ENCODE measurements around the gene SLC12A6.

Gene SLC12A6

DNA sequence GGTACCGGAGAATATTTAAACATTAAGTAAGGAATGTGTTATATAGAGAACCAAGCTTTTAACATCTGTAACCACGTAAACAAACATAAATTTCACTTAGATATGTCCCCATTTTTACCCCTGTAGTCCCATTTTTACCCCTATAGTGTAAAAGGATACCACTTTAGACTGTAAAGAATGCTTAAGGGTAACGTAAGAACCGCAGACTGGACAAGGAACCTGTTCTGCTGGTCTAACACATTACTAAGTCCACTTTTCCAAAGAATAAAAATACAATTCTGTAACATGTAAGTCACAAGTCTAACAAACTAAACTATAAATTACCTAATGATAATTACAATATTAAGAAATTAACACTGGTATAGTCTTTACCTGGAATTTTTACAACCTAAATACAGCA is 2.9 kb downstream of the SLC12A6 start:
- FAIRE-seq, result no peak
- DNase-seq (ENCODE audit: extremely low spot score, insufficient read length, low read depth), result no peak

- no peak for DNase-seq (ENCODE audit: extremely low spot score, insufficient read length, low read depth)
- no peak for FAIRE-seq
Observed at GRCh38 chr15:34332553-34333120, 4.9 kb downstream of the SLC12A6 start.

GRCh38 chr15:34331809-34332208 is 5.8 kb downstream of the SLC12A6 start:
- FAIRE-seq (peak; percentile 59), DNase-seq (ENCODE audit: extremely low spot score, insufficient read length, low read depth) (no peak)

- FAIRE-seq (no peak), DNase-seq (ENCODE audit: extremely low spot score, insufficient read length, low read depth) (no peak)
Observed at GRCh38 chr15:34330279-34330678, 7.3 kb downstream of the SLC12A6 start.

GRCh38 chr15:34329006-34329405 is 8.6 kb downstream of the SLC12A6 start:
- DNase-seq (ENCODE audit: extremely low spot score, insufficient read length, low read depth) (no peak), FAIRE-seq (peak; percentile 62)

DNA sequence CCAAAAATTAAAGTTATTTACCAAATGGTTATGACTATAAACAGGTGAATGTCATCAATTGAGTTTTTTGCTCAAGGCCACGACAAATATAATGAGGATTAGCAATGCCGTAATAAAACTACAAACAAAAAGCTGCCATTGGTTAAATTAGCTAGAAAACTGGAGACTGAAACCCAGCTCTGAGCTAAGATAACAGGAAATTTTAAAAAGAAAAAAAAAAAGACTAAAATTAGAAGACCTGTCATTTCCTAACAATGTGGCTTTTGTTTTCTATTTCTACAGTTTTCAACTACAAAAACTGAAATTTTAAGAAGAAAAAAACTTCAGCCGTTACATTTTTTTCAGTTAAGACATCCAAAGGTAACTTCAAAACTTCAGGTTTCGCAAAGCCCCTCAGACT is 9.7 kb downstream of the SLC12A6 start:
- FAIRE-seq, result no peak
- DNase-seq (ENCODE audit: extremely low spot score, insufficient read length, low read depth), result no peak

- DNase-seq (ENCODE audit: extremely low spot score, insufficient read length, low read depth) (no peak), FAIRE-seq (no peak)
Observed at GRCh38 chr15:34325368-34325767, 12.2 kb downstream of the SLC12A6 start.

GRCh38 chr15:34324933-34325332 is 12.6 kb downstream of the SLC12A6 start:
- FAIRE-seq, result no peak
- no peak for DNase-seq (ENCODE audit: extremely low spot score, insufficient read length, low read depth)

GRCh38 chr15:34323217-34323616 is 14.4 kb downstream of the SLC12A6 start:
- FAIRE-seq (no peak), DNase-seq (ENCODE audit: extremely low spot score, insufficient read length, low read depth) (no peak)

DNA sequence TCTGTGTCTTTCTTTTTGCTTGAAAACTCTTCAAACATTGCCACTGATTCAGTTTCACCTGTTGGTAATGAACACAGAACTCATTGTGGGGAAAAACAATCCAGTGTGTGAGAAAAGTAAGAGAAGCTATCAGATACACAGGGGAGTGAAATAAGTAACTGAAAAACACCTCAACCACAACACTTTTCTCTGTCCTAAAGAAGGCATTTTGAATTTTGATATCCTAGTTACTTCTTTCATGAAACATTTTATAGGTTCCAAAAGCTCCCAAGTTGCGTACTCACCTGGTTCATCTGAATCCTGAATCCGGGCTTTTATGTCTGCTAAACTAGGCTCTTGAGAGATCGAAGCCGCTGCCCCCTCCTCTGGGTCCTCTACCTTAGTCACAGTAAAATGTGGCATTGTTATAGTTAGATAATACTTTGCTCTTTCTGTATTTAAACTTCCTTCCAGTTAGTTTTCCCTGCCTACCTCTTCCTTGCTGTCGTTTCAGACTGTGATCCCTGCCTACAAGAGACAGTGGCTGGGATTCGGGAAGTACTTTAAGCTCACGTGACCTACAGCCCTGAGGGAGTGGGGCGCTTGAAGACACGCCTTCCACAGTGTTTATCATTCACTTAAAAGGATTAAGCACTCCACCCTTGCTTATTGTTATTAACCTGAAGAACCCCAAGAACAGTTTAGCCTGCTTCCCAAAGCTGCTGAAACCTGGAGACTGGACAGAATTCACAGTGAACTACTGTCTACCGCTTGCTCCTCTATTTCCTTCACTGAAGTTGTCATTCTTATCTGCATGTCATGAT is 19.1 kb downstream of the SLC12A6 start:
- DNase-seq (ENCODE audit: extremely low spot score, insufficient read length, low read depth), result no peak
- peak; percentile 80 for FAIRE-seq

DNA sequence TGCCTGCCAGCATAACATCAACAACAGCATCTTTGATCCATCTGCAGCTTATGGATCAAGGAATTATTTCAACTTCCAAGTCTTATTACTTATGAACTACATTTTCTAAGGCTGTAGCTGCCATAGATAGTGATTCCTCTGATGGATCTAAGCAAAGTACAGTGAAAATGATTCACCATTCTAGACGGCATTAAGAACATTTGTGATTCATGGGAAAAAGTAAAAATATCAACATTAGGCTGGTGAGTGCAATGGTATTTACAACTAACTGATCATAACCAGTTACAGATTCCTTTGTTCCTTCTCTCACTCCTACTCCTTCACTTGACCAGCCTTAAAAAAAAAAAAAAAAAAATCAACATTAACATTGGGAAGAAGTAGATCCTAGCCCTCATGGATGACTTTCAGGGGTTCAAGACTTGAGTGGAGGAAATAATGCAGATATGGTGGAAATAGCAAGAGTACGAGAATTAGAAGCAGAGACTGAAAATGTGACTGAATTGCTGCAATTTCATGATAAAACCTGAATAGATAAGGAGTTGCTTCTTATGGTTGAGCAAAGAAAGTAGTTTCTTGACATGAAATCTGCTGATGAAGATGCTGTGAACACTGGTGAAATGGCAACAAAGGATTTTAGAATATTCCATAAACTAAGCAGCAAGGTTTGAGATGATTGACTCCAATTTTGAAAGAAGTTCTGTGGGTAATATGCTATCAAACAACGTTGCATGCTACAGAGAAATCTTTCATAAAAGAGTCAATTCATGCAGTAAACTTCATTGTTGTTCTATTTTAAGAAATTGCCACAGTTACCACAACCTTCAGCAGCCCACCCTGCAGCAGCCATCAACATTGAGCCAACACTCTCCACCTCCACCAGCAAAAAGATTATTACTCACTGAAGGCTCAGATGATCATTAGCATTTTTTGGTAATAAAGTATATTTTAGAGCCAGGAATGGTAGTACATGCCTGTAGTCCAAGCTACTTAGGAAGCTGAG is 22.8 kb downstream of the SLC12A6 start:
- DNase-seq (ENCODE audit: extremely low spot score, insufficient read length, low read depth) (no peak), FAIRE-seq (no peak)

GRCh38 chr15:34311563-34311962 is 26.0 kb downstream of the SLC12A6 start:
- DNase-seq (ENCODE audit: extremely low spot score, insufficient read length, low read depth) (no peak), FAIRE-seq (no peak)

GRCh38 chr15:34304613-34305012 is 33.0 kb downstream of the SLC12A6 start:
- no peak for FAIRE-seq
- DNase-seq (ENCODE audit: extremely low spot score, insufficient read length, low read depth), result no peak

DNA sequence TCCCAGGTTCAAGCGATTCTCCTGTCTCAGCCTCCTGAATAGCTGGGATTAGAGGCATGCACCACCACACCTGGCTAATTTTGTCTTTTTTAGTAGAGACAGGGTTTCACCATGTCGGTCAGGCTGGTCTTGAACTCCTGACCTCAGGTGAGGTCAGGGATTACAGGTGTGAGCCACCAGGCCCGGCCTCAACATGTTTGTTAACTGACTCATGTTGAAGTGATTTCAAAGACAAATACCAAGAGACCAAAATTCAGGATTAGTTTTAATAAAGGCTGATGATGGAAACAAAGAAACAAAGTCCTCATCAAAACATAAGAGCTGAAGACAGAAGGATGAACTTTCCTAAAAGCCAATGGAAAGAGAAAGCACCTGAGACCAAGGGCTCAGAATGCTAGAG is 36.5 kb downstream of the SLC12A6 start:
- DNase-seq (ENCODE audit: extremely low spot score, insufficient read length, low read depth) (no peak), FAIRE-seq (no peak)

- DNase-seq (ENCODE audit: extremely low spot score, insufficient read length, low read depth) (no peak), FAIRE-seq (no peak)
Observed at GRCh38 chr15:34297059-34297458, 40.5 kb downstream of the SLC12A6 start.

GRCh38 chr15:34292621-34293020 is 45.0 kb downstream of the SLC12A6 start:
- FAIRE-seq (no peak), DNase-seq (ENCODE audit: extremely low spot score, insufficient read length, low read depth) (no peak)

DNA sequence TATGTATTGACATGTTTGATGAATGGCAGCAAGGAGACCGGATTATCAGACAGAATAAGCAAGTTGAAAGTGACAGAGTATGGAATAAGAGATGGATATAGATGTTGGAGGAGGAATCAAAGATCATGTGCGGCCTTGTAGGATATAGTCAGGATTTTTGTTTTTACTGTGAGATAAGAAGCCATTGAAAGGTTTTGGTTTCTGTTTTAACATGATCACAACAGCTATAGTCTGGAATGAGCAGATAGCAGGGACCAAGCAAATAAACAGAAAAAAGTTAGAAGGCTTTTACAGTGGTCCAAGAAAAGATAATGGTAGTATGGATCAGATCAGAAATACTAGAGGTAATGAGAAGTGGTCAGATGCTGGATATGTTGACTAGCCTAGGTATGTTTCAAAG is 52.6 kb downstream of the SLC12A6 start:
- DNase-seq (ENCODE audit: extremely low spot score, insufficient read length, low read depth) (no peak), FAIRE-seq (no peak)

DNA sequence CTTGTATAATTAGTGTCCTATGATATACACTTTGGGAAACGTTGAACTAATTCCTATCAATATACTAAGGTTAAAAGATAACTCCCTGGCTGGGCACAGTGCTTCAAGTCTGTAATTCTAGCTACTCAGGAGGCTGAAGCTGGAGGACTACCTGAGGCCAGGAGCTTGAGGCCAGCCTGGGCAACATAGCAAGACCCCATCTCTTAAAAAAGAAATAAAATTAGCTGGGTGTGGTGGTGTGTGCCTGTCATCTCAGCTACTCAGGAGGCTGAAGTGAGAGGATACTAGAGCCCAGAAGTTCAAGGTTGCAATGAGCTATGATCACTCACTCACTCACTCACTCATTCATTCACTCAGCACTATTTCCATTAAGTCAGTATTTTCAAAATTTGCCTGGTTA is 55.2 kb downstream of the SLC12A6 start:
- no peak for DNase-seq (ENCODE audit: extremely low spot score, insufficient read length, low read depth)
- FAIRE-seq, result no peak

GRCh38 chr15:34280193-34280592 is 57.4 kb downstream of the SLC12A6 start:
- FAIRE-seq, result no peak
- DNase-seq (ENCODE audit: extremely low spot score, insufficient read length, low read depth), result no peak

GRCh38 chr15:34279368-34279767 is 58.2 kb downstream of the SLC12A6 start:
- FAIRE-seq, result no peak

DNA sequence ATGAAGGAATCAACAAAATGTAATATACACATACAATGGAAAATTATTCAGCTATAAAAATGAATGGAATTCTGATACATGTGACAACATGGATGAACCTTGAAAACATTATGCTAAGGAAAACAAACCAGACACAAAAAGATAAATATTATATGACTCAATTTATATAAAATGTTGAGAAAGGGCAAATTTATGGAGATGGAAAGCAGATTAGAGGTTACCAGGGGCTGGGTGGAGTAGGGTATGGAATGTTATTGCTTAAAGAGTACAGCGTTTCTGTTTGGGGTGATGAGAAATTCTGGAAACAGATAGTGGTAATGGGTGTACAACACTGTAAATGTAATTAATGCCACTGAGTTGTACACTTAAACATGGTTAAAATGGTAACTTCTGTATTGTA is 61.9 kb downstream of the SLC12A6 start:
- DNase-seq (ENCODE audit: extremely low spot score, insufficient read length, low read depth) (no peak), FAIRE-seq (no peak)

More at GRCh38 chr15:34279368-34279767, 58.2 kb downstream of the SLC12A6 start:
- no peak for DNase-seq (ENCODE audit: extremely low spot score, insufficient read length, low read depth)

Measured in GM18507 (cell line).